ENCODE data around the gene DGKQ. TPM values are rescaled to one million over a fixed set of nuclear protein-coding genes. Genes with fewer than 3 reads are reported as not detected.
A peak's percentile ranks its signal among the peaks of the same experiment; 100 is the strongest.

DGKQ gene
- total RNA-seq, 1 experiment from 2014 or later: 12.4 TPM

DNA sequence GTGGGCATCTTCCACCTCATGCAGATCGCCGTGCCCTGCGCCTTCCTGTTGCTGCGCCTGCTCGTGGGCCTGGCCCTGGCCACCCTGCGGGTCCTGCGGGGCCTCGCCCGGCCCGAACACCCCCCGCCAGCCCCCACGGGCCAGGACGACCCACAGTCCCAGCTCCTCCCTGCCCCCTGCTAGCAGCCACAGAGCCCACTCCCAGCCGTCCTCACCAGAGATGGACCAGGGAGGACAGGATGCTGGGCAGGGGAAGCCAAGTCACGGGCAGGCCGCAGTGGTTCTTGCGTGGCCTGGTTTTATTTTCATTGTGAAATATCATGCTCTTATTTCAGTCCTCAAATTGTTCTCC lies 15.1 kb downstream of the DGKQ start:
- no peak overlapping the region for H3K27ac ChIP-seq (ENCODE audit: insufficient read length, low read depth, low read length)
- H2BK12ac ChIP-seq (ENCODE audit: insufficient read length, low read depth, low read length): no peak overlapping the region
- no peak overlapping the region for H3K4me2 ChIP-seq (ENCODE audit: insufficient read depth, insufficient read length, low read length)
- H2AFZ ChIP-seq (ENCODE audit: low read length): no peak overlapping the region
- H3K27ac Mint-ChIP-seq: peak overlapping the region in 1 of 3 experiments; percentile 83; a peak in 1 of 7 replicates
- H4K91ac ChIP-seq (ENCODE audit: insufficient read length, low read depth, low read length): no peak overlapping the region
- H2BK5ac ChIP-seq (ENCODE audit: insufficient read length, low read length): no peak overlapping the region
- H3K23me2 ChIP-seq (ENCODE audit: insufficient read length, low read depth, low read length, poor library complexity, severe bottlenecking): no peaks in the 10 kb centered on the region
- H3K79me2 ChIP-seq (ENCODE audit: insufficient read depth, low read length): no peaks in the 10 kb centered on the region
- no peak overlapping the region for H2BK120ac ChIP-seq (ENCODE audit: low read depth, low read length, poor library complexity, severe bottlenecking)
- no peaks in the 10 kb centered on the region for H3K27me3 ChIP-seq (ENCODE audit: insufficient read depth, low read length)
- no peak overlapping the region for H3K23ac ChIP-seq (ENCODE audit: insufficient read length, low read depth, low read length)
- no peaks in the 10 kb centered on the region for H4K20me1 ChIP-seq (ENCODE audit: control insufficient read depth, insufficient read depth, insufficient read length)
- no peaks in the 10 kb centered on the region for H3K27me3 Mint-ChIP-seq (ENCODE audit: low read depth)
- H4K5ac ChIP-seq (ENCODE audit: insufficient read length, low read depth, low read length): no peak overlapping the region
- no peak overlapping the region for H3K14ac ChIP-seq (ENCODE audit: insufficient read depth, low read length)
- H4K8ac ChIP-seq (replicated peaks; ENCODE audit: insufficient read length, low read depth, low read length): no peak overlapping the region
- H2BK15ac ChIP-seq (ENCODE audit: low read depth, low read length): no peak overlapping the region
- no peaks in the 10 kb centered on the region for H3K9me3 ChIP-seq (ENCODE audit: control insufficient read depth, low read depth, low read length)
- no peak for DNase-seq
- H3K9me3 Mint-ChIP-seq: no peaks in the 10 kb centered on the region
- H3K4me1 ChIP-seq (ENCODE audit: insufficient read depth, low read length): no peaks in the 10 kb centered on the region
- H3K4me1 Mint-ChIP-seq: no peaks in the 10 kb centered on the region
- no peak overlapping the region for H3T11ph ChIP-seq (ENCODE audit: low read length)
- H3K9ac ChIP-seq (ENCODE audit: extremely low read depth, insufficient read length, low read length): no peak overlapping the region
- H2AK5ac ChIP-seq (ENCODE audit: insufficient read length, low read length): no peak overlapping the region
- no peak overlapping the region for H2BK20ac ChIP-seq (ENCODE audit: low read depth, low read length, poor library complexity, severe bottlenecking)
- H3K36me3 Mint-ChIP-seq (ENCODE audit: insufficient read depth in 1 of 3, low read depth in 3 of 3): peaks cover 0 to 5% (median 0%) of the 10 kb centered on the region in 3 experiments; a peak in 1 of 7 replicates
- no CpG with 5 or more reads among the region's 17 CpGs for WGBS (ENCODE audit: extremely low coverage, insufficient read length, low lambda C conversion rate)
- H3K4ac ChIP-seq (ENCODE audit: low read depth, low read length): no peak overlapping the region
- H3K4me3 Mint-ChIP-seq: no peak overlapping the region
- H3K79me1 ChIP-seq (ENCODE audit: insufficient read depth, low read depth, low read length, poor library complexity, severe bottlenecking): no peaks in the 10 kb centered on the region
- H3K56ac ChIP-seq (ENCODE audit: insufficient read length, low read depth, low read length): no peak overlapping the region
- no peak overlapping the region for H3K18ac ChIP-seq (ENCODE audit: insufficient read length, low read depth, low read length)
- TF ChIP-seq, protein P1, sequence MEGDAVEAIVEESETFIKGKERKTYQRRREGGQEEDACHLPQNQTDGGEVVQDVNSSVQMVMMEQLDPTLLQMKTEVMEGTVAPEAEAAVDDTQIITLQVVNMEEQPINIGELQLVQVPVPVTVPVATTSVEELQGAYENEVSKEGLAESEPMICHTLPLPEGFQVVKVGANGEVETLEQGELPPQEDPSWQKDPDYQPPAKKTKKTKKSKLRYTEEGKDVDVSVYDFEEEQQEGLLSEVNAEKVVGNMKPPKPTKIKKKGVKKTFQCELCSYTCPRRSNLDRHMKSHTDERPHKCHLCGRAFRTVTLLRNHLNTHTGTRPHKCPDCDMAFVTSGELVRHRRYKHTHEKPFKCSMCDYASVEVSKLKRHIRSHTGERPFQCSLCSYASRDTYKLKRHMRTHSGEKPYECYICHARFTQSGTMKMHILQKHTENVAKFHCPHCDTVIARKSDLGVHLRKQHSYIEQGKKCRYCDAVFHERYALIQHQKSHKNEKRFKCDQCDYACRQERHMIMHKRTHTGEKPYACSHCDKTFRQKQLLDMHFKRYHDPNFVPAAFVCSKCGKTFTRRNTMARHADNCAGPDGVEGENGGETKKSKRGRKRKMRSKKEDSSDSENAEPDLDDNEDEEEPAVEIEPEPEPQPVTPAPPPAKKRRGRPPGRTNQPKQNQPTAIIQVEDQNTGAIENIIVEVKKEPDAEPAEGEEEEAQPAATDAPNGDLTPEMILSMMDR (conservative IDR thresholded peaks at IDR 0.05): no peak

Data from H9 (cell line).